Measurements from ENCODE around the gene RBM10. TPM values are rescaled to one million over a fixed set of nuclear protein-coding genes. Genes with fewer than 3 reads are reported as not detected.

Gene RBM10
- total RNA-seq, 4 donors from 2014 or later = 27.9 to 33.1 (median 30.2) TPM

- Histone ChIP-seq H3K9me3 (no peaks in the 10 kb centered on the region), H3K4me1 (no peaks in the 10 kb centered on the region), H3K27ac (no peak overlapping the region), H3K4me3 (no peak overlapping the region), H3K27me3 (no peaks in the 10 kb centered on the region), H3K36me3 (peaks cover 78% of the 10 kb centered on the region)
- TF ChIP-seq EP300 (IDR thresholded peaks at IDR 0.05) (no peak), CTCF (IDR thresholded peaks at IDR 0.05) (no peak), POLR2AphosphoS5 (IDR thresholded peaks at IDR 0.05) (no peak), POLR2A (IDR thresholded peaks at IDR 0.05) (no peak)
- DNase-seq (ENCODE audit: low spot score in 2 of 2) = no peak
- WGBS = 92% methylated on average over 8 of the region's 16 CpGs
Observed at GRCh38 chrX:47209508-47210238, 64.7 kb downstream of the RBM10 start.

- Histone ChIP-seq H3K27ac (no peak overlapping the region), H3K27me3 (no peaks in the 10 kb centered on the region), H3K36me3 (peaks cover 77% of the 10 kb centered on the region), H3K9me3 (no peaks in the 10 kb centered on the region), H3K4me1 (no peaks in the 10 kb centered on the region), H3K4me3 (no peak overlapping the region)
- 91% methylated on average over 12 of the region's 15 CpGs for WGBS
- DNase-seq (ENCODE audit: low spot score in 2 of 2) = no peak
- no peak for TF ChIP-seq POLR2AphosphoS5 (IDR thresholded peaks at IDR 0.05)
- TF ChIP-seq CTCF (IDR thresholded peaks at IDR 0.05) = no peak
- no peak for TF ChIP-seq POLR2A (IDR thresholded peaks at IDR 0.05)
- no peak for TF ChIP-seq EP300 (IDR thresholded peaks at IDR 0.05)
Observed at GRCh38 chrX:47210661-47211425, 65.8 kb downstream of the RBM10 start.

- Histone ChIP-seq H3K27me3 (no peaks in the 10 kb centered on the region), H3K4me3 (no peak overlapping the region), H3K4me1 (peaks cover 14% of the 10 kb centered on the region), H3K36me3 (peaks cover 60% of the 10 kb centered on the region), H3K9me3 (no peaks in the 10 kb centered on the region), H3K27ac (no peak overlapping the region)
- 89% methylated on average over 12 of the region's 12 CpGs for WGBS
- TF ChIP-seq EP300 (IDR thresholded peaks at IDR 0.05) = no peak
- TF ChIP-seq POLR2AphosphoS5 (IDR thresholded peaks at IDR 0.05) = no peak
- no peak for TF ChIP-seq CTCF (IDR thresholded peaks at IDR 0.05)
- TF ChIP-seq POLR2A (IDR thresholded peaks at IDR 0.05) = no peak
- peak in 1 of 2 donors; percentile 41 for DNase-seq (ENCODE audit: low spot score in 2 of 2)
Observed at GRCh38 chrX:47212381-47213293, 67.6 kb downstream of the RBM10 start.

GRCh38 chrX:47214435-47215077, 69.5 kb downstream of the RBM10 start:
- Histone ChIP-seq H3K4me3 (no peak overlapping the region), H3K9me3 (no peaks in the 10 kb centered on the region), H3K36me3 (peaks cover 45% of the 10 kb centered on the region), H3K4me1 (peaks cover 16% of the 10 kb centered on the region), H3K27me3 (no peaks in the 10 kb centered on the region), H3K27ac (no peak overlapping the region)
- TF ChIP-seq CTCF (IDR thresholded peaks at IDR 0.05) (no peak), POLR2A (IDR thresholded peaks at IDR 0.05) (no peak), POLR2AphosphoS5 (IDR thresholded peaks at IDR 0.05) (no peak)
- DNase-seq (ENCODE audit: low spot score in 2 of 2) = peak in 1 of 2 donors; percentile 62
- WGBS = 86% methylated on average over 20 of the region's 20 CpGs

Measured in suprapubic skin (tissue), 4 donors.